KBM-7 (cell line): ENCODE data around the gene ERP44.
"Not testable (repeated sequence)": the region's sequence is repeated elsewhere in the genome, so short reads cannot be mapped to it uniquely, and the experiment has no call there.

Source experiments
- DNase-seq: peaks from one replicate; pipeline ENCODE4 v3.0.0-alpha.2; 2015
- in situ Hi-C: fragments of 300-500 bp; cut with MboI; formaldehyde crosslinking; loops from 2 replicates; pipeline ENCODE4 v1.14.3; 2020; ENCODE audit warnings: low sequenced_read_pairs, low pct_unique_long_range_greater_than_20kb, mixed read lengths

ERP44 gene

GRCh38 chr9:100105861-100106260 lies 7.1 kb upstream of the ERP44 start:
- in situ Hi-C loops, result no loop called here
- DNase-seq, result no peak

- in situ Hi-C loops, result no loop called here
- no peak for DNase-seq
Measured at GRCh38 chr9:100104314-100104713, 5.5 kb upstream of the ERP44 start.

DNA sequence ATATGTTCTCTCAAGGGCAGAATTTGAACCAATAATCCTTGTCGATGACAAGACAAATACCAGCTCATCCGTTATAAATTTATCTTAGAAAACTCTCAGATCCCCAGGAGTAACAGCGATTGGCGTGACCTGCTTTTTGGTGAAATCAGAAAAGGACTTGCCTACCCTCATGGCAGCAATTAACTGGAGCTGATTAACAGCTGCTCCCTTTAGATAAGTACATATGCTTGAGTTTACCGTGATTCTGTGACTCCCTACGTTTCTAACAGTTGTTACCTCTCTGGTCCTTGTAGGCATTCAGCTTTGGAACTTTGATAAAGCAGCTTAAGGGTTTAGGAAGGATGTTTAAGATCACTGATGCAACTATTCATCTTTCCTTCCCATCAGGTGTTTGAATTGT lies 2.8 kb upstream of the ERP44 start:
- in situ Hi-C loops, result no loop called here
- DNase-seq, result no peak

GRCh38 chr9:100100146-100100667 lies 1.4 kb upstream of the ERP44 start:
- in situ Hi-C loops, result no loop called here
- DNase-seq, result peak; percentile 28

DNA sequence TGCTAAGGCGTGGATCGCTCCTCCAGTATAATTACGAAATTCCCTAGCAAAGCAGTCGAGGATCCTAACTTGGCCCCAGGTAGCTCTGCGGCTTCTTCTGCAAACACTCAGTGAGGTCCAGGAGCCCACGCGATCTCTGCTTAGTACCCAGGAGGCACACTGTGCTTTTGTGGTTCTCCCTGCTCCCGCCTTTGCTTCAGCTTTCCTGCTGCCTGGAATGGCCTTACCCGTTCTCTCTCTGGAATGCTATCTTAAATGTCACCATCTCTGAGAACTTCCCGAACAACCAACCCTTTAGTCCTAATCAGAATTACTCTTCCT lies 882 bp upstream of the ERP44 start:
- no peak for DNase-seq
- in situ Hi-C loops, result no loop called here

GRCh38 chr9:100098046-100098886 lies 534 bp downstream of the ERP44 start:
- peak; percentile 68 for DNase-seq
- in situ Hi-C loops, result no loop called here

- in situ Hi-C loops, result no loop called here
- DNase-seq, result no peak
Measured at GRCh38 chr9:100096378-100096916, 2.4 kb downstream of the ERP44 start.

- DNase-seq, in situ Hi-C loops: not testable (repeated sequence)
Measured at GRCh38 chr9:100094411-100094810, 4.4 kb downstream of the ERP44 start.

- in situ Hi-C loops, result no loop called here
- DNase-seq, result no peak
Measured at GRCh38 chr9:100092066-100092465, 6.7 kb downstream of the ERP44 start.

DNA sequence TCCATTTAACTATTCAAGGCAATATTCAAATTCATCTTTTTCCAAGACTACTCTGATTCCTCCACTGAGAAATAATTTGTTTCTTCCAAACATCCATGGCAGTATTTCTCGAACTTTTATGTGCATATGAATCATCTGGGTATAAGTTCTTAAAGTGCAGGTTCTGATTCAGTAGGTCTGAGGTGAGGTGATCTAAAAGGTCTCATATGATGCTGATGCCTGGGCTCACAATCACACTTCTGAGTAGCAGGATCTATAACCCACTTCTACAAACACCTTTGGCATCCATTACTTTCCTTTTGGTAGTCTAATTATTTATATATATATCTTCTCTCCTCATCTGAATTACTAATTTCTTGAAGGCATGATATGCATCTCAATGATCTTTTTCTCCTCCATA lies 7.2 kb downstream of the ERP44 start:
- DNase-seq, result no peak
- in situ Hi-C loops, result no loop called here

DNA sequence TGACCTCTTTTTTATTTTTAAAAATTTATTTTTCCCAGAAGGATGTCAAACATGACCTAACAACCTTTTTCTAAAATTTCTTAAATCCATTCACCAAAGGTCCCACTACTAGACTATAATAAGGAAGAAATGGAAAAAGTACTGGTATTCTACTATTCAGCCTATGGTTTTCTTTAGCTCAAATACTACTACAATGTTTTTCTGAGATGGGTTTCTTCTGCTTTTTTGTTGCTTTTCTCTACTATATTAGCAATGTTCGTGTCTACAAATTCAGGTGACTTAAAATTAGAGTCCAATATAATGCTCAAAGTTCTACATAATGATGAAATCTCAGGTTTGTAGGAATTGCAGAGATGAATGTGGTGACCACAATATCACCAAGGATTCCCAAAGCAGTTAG lies 7.9 kb downstream of the ERP44 start:
- DNase-seq, result no peak
- in situ Hi-C loops, result no loop called here

- no peak for DNase-seq
- in situ Hi-C loops, result no loop called here
Measured at GRCh38 chr9:100088202-100088601, 10.6 kb downstream of the ERP44 start.

DNA sequence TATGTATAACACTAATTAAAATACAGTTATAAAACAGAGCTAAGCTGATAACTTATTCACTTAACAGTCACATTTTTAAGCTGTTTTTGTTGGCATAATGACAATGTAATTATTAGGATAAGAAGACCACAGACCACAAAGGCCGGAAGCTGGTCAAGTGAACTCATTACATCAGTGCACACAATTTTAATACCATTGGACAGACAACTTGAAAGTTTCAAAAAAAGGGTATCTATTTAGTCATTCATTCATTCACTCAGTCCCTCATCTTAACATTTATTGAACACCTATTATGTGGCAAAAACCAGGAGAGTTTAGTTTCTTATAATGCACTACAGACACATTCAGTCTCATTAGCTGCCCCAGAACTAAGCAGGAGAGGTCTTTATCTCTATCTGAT lies 11.6 kb downstream of the ERP44 start:
- DNase-seq, result no peak
- in situ Hi-C loops, result no loop called here

- DNase-seq, result no peak
- in situ Hi-C loops, result no loop called here
Measured at GRCh38 chr9:100086097-100086635, 12.6 kb downstream of the ERP44 start.

GRCh38 chr9:100084734-100085133 lies 14.1 kb downstream of the ERP44 start:
- in situ Hi-C loops, result no loop called here

DNA sequence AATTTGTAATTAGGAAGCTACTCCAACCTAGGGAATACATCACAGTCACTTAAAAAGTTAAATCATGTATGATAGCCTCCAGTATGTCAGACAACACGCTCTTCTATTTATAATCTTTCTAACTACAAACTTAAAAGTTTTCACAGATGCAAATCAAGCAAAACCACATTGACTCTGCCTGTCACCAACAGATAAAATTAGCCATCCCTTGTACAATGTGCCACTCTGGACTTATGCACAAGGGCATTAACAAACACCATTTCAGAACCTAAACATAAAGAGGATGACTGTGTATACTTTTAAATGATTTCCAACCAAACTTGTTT lies 14.7 kb downstream of the ERP44 start:
- in situ Hi-C loops, result no loop called here
- DNase-seq, result peak; percentile 30

More at GRCh38 chr9:100084734-100085133, 14.1 kb downstream of the ERP44 start:
- no peak for DNase-seq

DNA sequence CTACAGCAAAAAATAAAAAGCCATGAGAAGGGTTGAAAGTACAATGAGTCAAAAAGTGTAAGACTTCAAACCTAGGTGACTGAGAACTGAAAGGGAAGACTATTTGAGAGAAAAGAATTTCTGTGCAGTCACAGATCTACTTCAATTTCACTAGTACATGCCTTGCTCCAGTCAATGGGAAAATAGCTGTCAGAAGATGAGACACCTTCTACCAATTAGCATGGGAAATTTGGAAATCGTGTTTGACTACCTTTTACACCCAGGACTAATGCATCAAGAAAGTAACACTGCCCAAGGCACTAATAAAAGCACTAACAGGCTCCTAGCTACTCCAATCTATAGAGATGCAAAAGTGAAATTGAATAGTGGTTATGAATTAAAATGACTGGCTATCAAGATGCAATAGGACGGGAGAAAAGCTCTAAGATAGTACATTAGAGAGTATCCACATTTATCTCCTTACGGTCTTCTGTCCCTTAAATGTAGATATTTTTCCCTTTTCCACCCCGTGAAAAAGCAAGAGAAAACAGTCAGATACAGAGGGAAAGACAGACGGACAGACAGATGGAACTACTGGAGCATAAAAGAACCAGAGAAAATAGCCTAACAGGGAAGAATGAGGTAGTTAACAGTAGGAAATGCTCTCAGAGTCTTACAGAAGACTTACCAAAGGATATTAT lies 15.2 kb downstream of the ERP44 start:
- DNase-seq, result peak; percentile 28
- in situ Hi-C loops, result no loop called here

DNA sequence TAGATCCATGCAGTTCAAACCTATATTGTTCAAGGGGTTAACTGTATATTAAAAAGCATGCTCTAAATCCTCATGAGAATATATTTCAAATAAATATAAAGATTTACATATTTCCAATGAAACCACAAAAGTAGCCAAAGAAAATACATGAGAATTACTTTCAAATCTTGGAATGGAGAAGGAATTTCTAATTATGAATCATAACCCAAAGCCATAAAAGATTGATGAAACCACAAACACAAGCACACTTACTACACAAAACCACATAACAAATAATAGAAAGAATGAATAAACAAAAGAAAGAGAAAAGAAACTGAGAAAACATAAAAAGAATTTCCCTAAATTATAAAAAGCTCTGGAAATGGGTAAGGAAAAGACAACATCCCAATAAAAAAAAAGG lies 16.0 kb downstream of the ERP44 start:
- no peak for DNase-seq
- in situ Hi-C loops, result no loop called here

GRCh38 chr9:100076256-100076655 lies 22.5 kb downstream of the ERP44 start:
- in situ Hi-C loops, DNase-seq: not testable (repeated sequence)

DNA sequence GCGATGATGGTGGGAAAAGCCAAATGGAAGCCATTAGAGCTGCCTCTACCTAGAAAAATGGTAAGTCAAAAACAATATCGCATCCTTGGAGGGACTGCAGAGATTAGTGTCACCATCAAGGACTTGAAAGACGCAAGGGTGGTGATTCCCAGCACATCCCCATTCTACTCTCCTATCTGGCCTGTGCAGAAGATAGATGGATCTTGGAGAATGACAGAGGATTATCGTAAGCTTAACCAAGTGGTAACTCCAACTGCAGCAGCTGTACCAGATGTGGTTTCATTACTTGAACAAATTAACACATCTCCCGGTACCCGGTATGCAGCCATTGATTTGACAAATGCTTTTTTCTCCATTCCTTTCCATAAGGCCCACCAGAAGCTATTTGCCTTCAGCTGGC lies 23.8 kb downstream of the ERP44 start:
- DNase-seq, result no peak
- in situ Hi-C loops, result no loop called here
